IMR-90 (cell line): Measurements from ENCODE around the gene LCE2B. TPM values are rescaled to one million over a fixed set of nuclear protein-coding genes. Genes with fewer than 3 reads are reported as not detected.

Experiments used
- ATAC-seq: fragments of 200-7000 bp; cut with Tn5 transposase; 2 replicates; pipeline ENCODE4 v1.9.1; 2020; ENCODE audit warnings: low read depth, mild to moderate bottlenecking, moderate library complexity
- BruUV-seq: library from RNA; stranded (reverse); fragments of 400-500 nt; replicated peaks from 2 replicates; lab custom pipeline; 2021; lab: Mats Ljungman, UMichigan
- CTCF ChIA-PET: fragments of 300-600 bp; formaldehyde crosslinking; extraction: SDS; loops from one replicate; lab custom pipeline; 2021; ENCODE audit warnings: antibody characterized with exemption; lab: Yijun Ruan, JAX
- POLR2A ChIA-PET: fragments of 300-600 bp; sonication (Branson Sonifier 250); formaldehyde crosslinking; loops from one replicate; lab custom pipeline; 2022; ENCODE audit warnings: antibody characterized with exemption; ENCODE audit not compliant: unreplicated experiment; lab: Charles Lee
- DNase-seq: peaks from one replicate; pipeline ENCODE4 v3.0.0; 2013
- H2AFZ ChIP-seq: replicated peaks from 2 replicates; pipeline ENCODE3; 2013; ENCODE audit warnings: low read length, mild to moderate bottlenecking; ENCODE audit not compliant: poor library complexity
- H2AK5ac ChIP-seq: 2 replicates; pipeline ENCODE4 v1.6.1; 2013; ENCODE audit warnings: low read depth, low read length, inconsistent platforms
- H2AK9ac ChIP-seq: replicated peaks from 2 replicates; pipeline ENCODE3; 2013; ENCODE audit warnings: mild to moderate bottlenecking, low read depth, low read length, moderate library complexity; ENCODE audit not compliant: poor library complexity
- H2BK120ac ChIP-seq: 2 replicates; pipeline ENCODE4 v1.6.1; 2013; ENCODE audit warnings: low read depth, low read length, inconsistent platforms
- H2BK15ac ChIP-seq: 3 replicates; pipeline ENCODE4 v1.6.1; 2013; ENCODE audit warnings: low read depth, low read length, inconsistent platforms
- H2BK20ac ChIP-seq: 2 replicates; pipeline ENCODE4 v1.6.1; 2013; ENCODE audit warnings: low read depth, mild to moderate bottlenecking, inconsistent platforms, low read length, moderate library complexity
- H2BK5ac ChIP-seq: 2 replicates; pipeline ENCODE4 v1.6.1; 2013; ENCODE audit warnings: mild to moderate bottlenecking, low read depth, low read length, inconsistent platforms; ENCODE audit not compliant: poor library complexity, severe bottlenecking
- H3K14ac ChIP-seq: replicated peaks from 2 replicates; pipeline ENCODE4 v1.6.1; 2013; ENCODE audit warnings: low read depth, low read length, inconsistent platforms
- H3K18ac ChIP-seq: 2 replicates; pipeline ENCODE4 v1.6.1; 2013; ENCODE audit warnings: low read depth, low read length, control low read depth
- H3K23ac ChIP-seq: 2 replicates; pipeline ENCODE4 v1.6.1; 2013; ENCODE audit warnings: low read depth, low read length, inconsistent platforms
- H3K27ac ChIP-seq: 2 replicates; pipeline ENCODE4 v1.5.1; 2013; ENCODE audit warnings: mild to moderate bottlenecking, control low read depth, low read length; ENCODE audit not compliant: insufficient read depth
- H3K27me3 ChIP-seq: 2 replicates; pipeline ENCODE4 v1.6.1; 2013; ENCODE audit warnings: low read length; ENCODE audit not compliant: control insufficient read depth, insufficient read depth
- H3K36me3 ChIP-seq: 2 replicates; pipeline ENCODE4 v1.6.1; 2013; ENCODE audit warnings: low read length, mixed read lengths; ENCODE audit not compliant: control insufficient read depth, insufficient read depth
- H3K4ac ChIP-seq: 2 replicates; pipeline ENCODE4 v1.6.1; 2013; ENCODE audit warnings: low read depth, low read length, inconsistent platforms
- H3K4me1 ChIP-seq: 2 replicates; pipeline ENCODE4 v1.6.1; 2013; ENCODE audit warnings: low read length, mixed read lengths; ENCODE audit not compliant: control insufficient read depth, insufficient read depth
- H3K4me2 ChIP-seq: 2 replicates; pipeline ENCODE4 v1.6.1; 2013; ENCODE audit warnings: low read depth, mild to moderate bottlenecking, control low read depth, low read length, moderate library complexity
- H3K4me3 ChIP-seq: 2 replicates; pipeline ENCODE4 v1.5.1; 2013; ENCODE audit warnings: low read depth, mild to moderate bottlenecking, control low read depth, low read length, moderate library complexity; ENCODE audit not compliant: insufficient read depth
- H3K56ac ChIP-seq: 2 replicates; pipeline ENCODE4 v1.6.1; 2013; ENCODE audit warnings: low read length, inconsistent platforms; ENCODE audit not compliant: insufficient read depth; ENCODE audit errors: extremely low read depth
- H3K79me1 ChIP-seq, 2 experiments: 2 replicates each; pipeline ENCODE4 v1.6.1; 2013; ENCODE audit warnings: low read length in 2 of 2, inconsistent platforms in 1 of 2, low read depth in 1 of 2
- H3K9ac ChIP-seq: 2 replicates; pipeline ENCODE4 v1.6.1; 2013; ENCODE audit warnings: low read depth, low read length, control low read depth
- H3K9me1 ChIP-seq: 2 replicates; pipeline ENCODE4 v1.6.1; 2013; ENCODE audit warnings: low read length, inconsistent platforms; ENCODE audit not compliant: insufficient read depth
- H3K9me3 ChIP-seq: 2 replicates; pipeline ENCODE4 v1.6.1; 2013; ENCODE audit warnings: low read length; ENCODE audit not compliant: control insufficient read depth, insufficient read depth
- H4K20me1 ChIP-seq: 2 replicates; pipeline ENCODE4 v1.6.1; 2013; ENCODE audit warnings: low read length, inconsistent platforms; ENCODE audit not compliant: insufficient read depth
- H4K5ac ChIP-seq: 2 replicates; pipeline ENCODE4 v1.6.1; 2013; ENCODE audit warnings: mild to moderate bottlenecking, low read depth, low read length, control low read depth
- H4K8ac ChIP-seq, 2 experiments: 2 replicates each; pipeline ENCODE4 v1.6.1; 2013; ENCODE audit warnings: low read depth in 2 of 2, low read length in 2 of 2, control low read depth in 1 of 2, inconsistent platforms in 1 of 2
- H4K91ac ChIP-seq: 2 replicates; pipeline ENCODE4 v1.6.1; 2013; ENCODE audit warnings: low read depth, low read length, inconsistent platforms; ENCODE audit not compliant: insufficient read depth
- BHLHE40 ChIP-seq: fragments of 150-350 bp; IDR thresholded peaks from 2 replicates; pipeline ENCODE4 v1.6.1; 2016; ENCODE audit warnings: mild to moderate bottlenecking, low read depth, low read length
- CEBPB ChIP-seq: IDR thresholded peaks from 2 replicates; pipeline ENCODE4 v1.6.1; 2012; ENCODE audit warnings: low read depth, low read length, improper control_type of control experiment
- CHD1 ChIP-seq: IDR thresholded peaks from 2 replicates; pipeline ENCODE4 v1.6.1; 2012; ENCODE audit warnings: low read depth, low read length, improper control_type of control experiment
- CTCF ChIP-seq: conservative IDR thresholded peaks from 2 replicates; pipeline ENCODE4 v1.5.1; 2012; ENCODE audit warnings: mild to moderate bottlenecking, low read depth, low read length, improper control_type of control experiment
- ELK1 ChIP-seq: fragments of 150-350 bp; IDR thresholded peaks from 2 replicates; pipeline ENCODE4 v1.6.1; 2016; ENCODE audit warnings: low read depth, mild to moderate bottlenecking, low read length, moderate library complexity, borderline replicate concordance
- FOS ChIP-seq: fragments of 150-350 bp; IDR thresholded peaks from 2 replicates; pipeline ENCODE4 v1.6.1; 2016; ENCODE audit warnings: low read depth, low read length
- MAFK ChIP-seq: IDR thresholded peaks from 2 replicates; pipeline ENCODE4 v1.6.1; 2012; ENCODE audit warnings: low read depth, low read length, improper control_type of control experiment
- MAZ ChIP-seq: IDR thresholded peaks from 2 replicates; pipeline ENCODE4 v1.6.1; 2012; ENCODE audit warnings: low read depth, mild to moderate bottlenecking, low read length, improper control_type of control experiment, moderate library complexity, borderline replicate concordance
- MXI1 ChIP-seq: IDR thresholded peaks from 2 replicates; pipeline ENCODE4 v1.6.1; 2012; ENCODE audit warnings: low read depth, mild to moderate bottlenecking, low read length, moderate library complexity, borderline replicate concordance
- NFE2L2 ChIP-seq: fragments of 150-350 bp; IDR thresholded peaks from 2 replicates; pipeline ENCODE4 v1.6.1; 2016; ENCODE audit warnings: low read depth, mild to moderate bottlenecking, low read length
- POLR2A ChIP-seq: IDR thresholded peaks from 2 replicates; pipeline ENCODE4 v1.6.1; 2012; ENCODE audit warnings: mild to moderate bottlenecking, low read depth, low read length
- RAD21 ChIP-seq: IDR thresholded peaks from 2 replicates; pipeline ENCODE4 v1.6.1; 2012; ENCODE audit warnings: low read length, improper control_type of control experiment
- RCOR1 ChIP-seq: IDR thresholded peaks from 2 replicates; pipeline ENCODE4 v1.6.1; 2012; ENCODE audit warnings: mild to moderate bottlenecking, low read length, improper control_type of control experiment; ENCODE audit not compliant: insufficient replicate concordance
- RFX5 ChIP-seq: IDR thresholded peaks from 2 replicates; pipeline ENCODE4 v1.8.0; 2012; ENCODE audit warnings: low read depth, mild to moderate bottlenecking, low read length, moderate library complexity
- SMC3 ChIP-seq: fragments of 150-350 bp; IDR thresholded peaks from 2 replicates; pipeline ENCODE4 v1.6.1; 2016; ENCODE audit warnings: low read depth, mild to moderate bottlenecking, antibody characterized with exemption, low read length, moderate library complexity
- USF2 ChIP-seq: fragments of 150-350 bp; IDR thresholded peaks from 2 replicates; pipeline ENCODE4 v1.6.1; 2017; ENCODE audit warnings: mild to moderate bottlenecking, antibody characterized with exemption, low read length, low read depth
- WGBS, 2 experiments: methylation state at CpG; one replicate each; pipeline versions ENCODE4 v1.1.5 to v1.1.7; 2013; ENCODE audit warnings: missing lambda C conversion rate in 2 of 2; ENCODE audit not compliant: insufficient read length in 1 of 2; ENCODE audit errors: extremely low coverage in 2 of 2; 5-methylcytosine and 5-hydroxymethylcytosine counted together
- dilution Hi-C: fragments of 300-500 bp; cut with HindIII; formaldehyde crosslinking; loops from one replicate; pipeline ENCODE4 v1.14.3; 2018; ENCODE audit warnings: low sequenced_read_pairs; ENCODE audit not compliant: unreplicated experiment
- in situ Hi-C: fragments of 300-500 bp; cut with MboI; formaldehyde crosslinking; loops from 3 replicates; pipeline ENCODE4 v1.14.3; 2019; ENCODE audit warnings: low sequenced_read_pairs, inconsistent platforms, mixed read lengths
- intact Hi-C: fragments of 100-400 bp; cut with micrococcal nuclease; formaldehyde crosslinking; loops from 2 replicates; pipeline ENCODE4 v1.10.0; 2022
- polyA plus RNA-seq, 3 experiments: library from polyadenylated mRNA; depleted of rRNA; stranded (reverse); fragments of >200 nt; gene quantifications; 2 replicates each; pipeline ENCODE4 v1.2.3, GENCODE V29; 2012; ENCODE audit warnings: low replicate concordance in 1 of 3
- total RNA-seq: library from RNA; depleted of rRNA; stranded (reverse); fragments of >200 nt; gene quantifications from 2 replicates; pipeline ENCODE4 v1.2.3, GENCODE V29; 2012

The LCE2B gene
- total and polyA plus RNA-seq, 2 of the 4 experiments (the other 2 are of a cell fraction), result not detected

- no peak overlapping the region for H3K4ac ChIP-seq
- no peak overlapping the region for H4K5ac ChIP-seq
- POLR2A ChIA-PET, result no interaction called here
- H3K9me3 ChIP-seq, result no peaks in the 10 kb centered on the region
- H2BK120ac ChIP-seq, result no peak overlapping the region
- TF ChIP-seq SMC3 (no peak), CHD1 (no peak), RFX5 (no peak), BHLHE40 (no peak), POLR2A (no peak), RCOR1 (no peak), ELK1 (no peak), FOS (no peak), CTCF (no peak), RAD21 (no peak), MXI1 (no peak), MAFK (no peak), CEBPB (no peak), MAZ (no peak), NFE2L2 (no peak), USF2 (no peak)
- no peak overlapping the region for H2BK5ac ChIP-seq
- no peak overlapping the region for H3K23ac ChIP-seq
- H3K4me2 ChIP-seq, result no peak overlapping the region
- no peak overlapping the region for H3K9ac ChIP-seq
- CTCF ChIA-PET, result no interaction called here
- DNase-seq (no peak), ATAC-seq (no peak)
- H2AK5ac ChIP-seq, result no peak overlapping the region
- dilution Hi-C loops, result no loop called here
- no peaks in the 10 kb centered on the region for H3K36me3 ChIP-seq
- no peak overlapping the region for H4K91ac ChIP-seq
- H2BK20ac ChIP-seq, result no peak overlapping the region
- H3K14ac ChIP-seq, result no peak overlapping the region
- no peaks in the 10 kb centered on the region for H3K27me3 ChIP-seq
- no peak overlapping the region for H3K18ac ChIP-seq
- H3K79me1 ChIP-seq, result no peaks in the 10 kb centered on the region
- in situ Hi-C loops, result no loop called here
- H3K4me1 ChIP-seq, result no peaks in the 10 kb centered on the region
- no TSS peak for BruUV-seq
- H3K9me1 ChIP-seq, result no peaks in the 10 kb centered on the region
- no peak overlapping the region for H2AFZ ChIP-seq
- no peak overlapping the region for H2AK9ac ChIP-seq
- H4K20me1 ChIP-seq, result no peaks in the 10 kb centered on the region
- H3K56ac ChIP-seq, result no peak overlapping the region
- no CpG with 5 or more reads among the region's 3 CpGs for WGBS, 2 experiments
- no peak overlapping the region for H3K4me3 ChIP-seq
- H3K27ac ChIP-seq, result no peak overlapping the region
- no peak overlapping the region for H2BK15ac ChIP-seq
- intact Hi-C loops, result no loop called here
- no peak overlapping the region for H4K8ac ChIP-seq
These were observed 40.8 kb upstream of the LCE2B start for GRCh38 chr1:152645146-152645545.
